CD4-positive, alpha-beta T cell (primary cell): ENCODE data around the gene SNAP47. TPM values are rescaled to one million over a fixed set of nuclear protein-coding genes. Genes with fewer than 3 reads are reported as not detected.

Source experiments
- ATAC-seq: fragments of 200-7000 bp; cut with Tn5 transposase; one replicate; pipeline ENCODE4 v1.10.0; 2022; ENCODE audit warnings: mild to moderate bottlenecking; ENCODE audit not compliant: poor library complexity
- CTCF ChIA-PET: fragments of 350-600 bp; sonication (Branson Sonifier 250); formaldehyde crosslinking; loops from one replicate; lab custom pipeline; 2021; ENCODE audit warnings: antibody characterized with exemption, inconsistent platforms; lab: Charles Lee
- POLR2A ChIA-PET: fragments of 350-600 bp; sonication (Branson Sonifier 250); formaldehyde crosslinking; loops from one replicate; lab custom pipeline; 2021; ENCODE audit warnings: antibody characterized with exemption, inconsistent platforms; lab: Charles Lee
- DNase-seq, 14 experiments: peaks; one replicate each; pipeline ENCODE4 v3.0.0-alpha.2; 2013 to 2020; ENCODE audit warnings: mixed read lengths in 2 of 14
- H3K27ac ChIP-seq, 2 donors: one replicate each; pipeline versions ENCODE4 v1.5.1 to v1.7.0; 2013; ENCODE audit warnings: low read length in 2 of 2, low read depth in 1 of 2, mild to moderate bottlenecking in 1 of 2
- H3K27me3 ChIP-seq, 2 experiments: 1 replicate in 1 of 2; 2 replicates in 1 of 2; pipeline versions ENCODE4 v1.6.1 to v1.7.0; 2013; ENCODE audit warnings: low read length in 2 of 2, control low read depth in 1 of 2, mild to moderate bottlenecking in 1 of 2, moderate library complexity in 1 of 2; ENCODE audit not compliant: insufficient read depth in 2 of 2, control insufficient read depth in 1 of 2
- H3K36me3 ChIP-seq: one replicate; pipeline ENCODE4 v1.6.1; 2013; ENCODE audit warnings: low read length, control low read depth; ENCODE audit not compliant: insufficient read depth
- H3K4me1 ChIP-seq: one replicate; pipeline ENCODE4 v1.6.1; 2013; ENCODE audit warnings: low read length, control low read depth; ENCODE audit not compliant: insufficient read depth
- H3K4me3 ChIP-seq: one replicate; pipeline ENCODE4 v1.5.1; 2013; ENCODE audit warnings: mild to moderate bottlenecking, low read length, moderate library complexity
- H3K9me3 ChIP-seq, 2 experiments: 1 replicate in 1 of 2; 2 replicates in 1 of 2; pipeline versions ENCODE4 v1.6.1 to v1.7.0; 2013; ENCODE audit warnings: low read length in 2 of 2, mild to moderate bottlenecking in 2 of 2, control low read depth in 1 of 2, moderate library complexity in 1 of 2; ENCODE audit not compliant: control insufficient read depth in 1 of 2, insufficient read depth in 1 of 2
- H3K27ac Mint-ChIP-seq: one replicate; pipeline ENCODE4 v1.8.0; 2020; ENCODE audit warnings: mixed read lengths
- H3K27me3 Mint-ChIP-seq: one replicate; pipeline ENCODE4 v1.8.0; 2021; ENCODE audit warnings: mixed read lengths
- H3K36me3 Mint-ChIP-seq: one replicate; pipeline ENCODE4 v1.8.0; 2021; ENCODE audit warnings: low read depth, mixed read lengths
- H3K4me1 Mint-ChIP-seq: one replicate; pipeline ENCODE4 v1.8.0; 2021; ENCODE audit warnings: low read depth, mixed read lengths
- H3K4me3 Mint-ChIP-seq: one replicate; pipeline ENCODE4 v1.8.0; 2020; ENCODE audit warnings: mild to moderate bottlenecking, mixed read lengths
- H3K9me3 Mint-ChIP-seq: one replicate; pipeline ENCODE4 v1.8.0; 2020; ENCODE audit warnings: mixed read lengths
- CTCF ChIP-seq: fragments of 200-600 bp; IDR thresholded peaks from one replicate; pipeline ENCODE4 v1.8.0; 2022; ENCODE audit warnings: antibody characterized with exemption, mild to moderate bottlenecking
- intact Hi-C, 2 experiments: fragments of 100-400 bp; cut with DNase I in 1 of 2; cut with micrococcal nuclease in 1 of 2; formaldehyde crosslinking; loops; one replicate each; pipeline versions ENCODE4 v1.15.1 to v1.9.0; 2023 to 2025; cut with DNase I, micrococcal nuclease
- total RNA-seq, 174 experiments: library from RNA in 2 of 174; stranded (reverse) in 2 of 174; gene quantifications; one replicate each; pipeline ENCODE4 v1.2.3 and lab custom pipeline; 2021 to 2026

Gene SNAP47
- total RNA-seq, 2 experiments from 2014 or later = 12.8 to 14.0 TPM

- H3K4me1 ChIP-seq = no peaks in the 10 kb centered on the region
- no peak for ATAC-seq
- Mint-ChIP-seq H3K27me3 (no peaks in the 10 kb centered on the region), H3K36me3 (no peaks in the 10 kb centered on the region), H3K4me1 (peaks cover 14% of the 10 kb centered on the region), H3K9me3 (no peaks in the 10 kb centered on the region), H3K27ac (no peak overlapping the region), H3K4me3 (no peak overlapping the region)
- ChIA-PET CTCF (no interaction called here), POLR2A (no interaction called here)
- DNase-seq = peak in 1 of 14 experiments; percentile 8
- no peaks in the 10 kb centered on the region for H3K27me3 ChIP-seq
- no peak for TF ChIP-seq CTCF
- H3K27ac ChIP-seq = no peak overlapping the region
- H3K36me3 ChIP-seq = no peaks in the 10 kb centered on the region
- intact Hi-C loops = no loop called here
- H3K9me3 ChIP-seq = no peaks in the 10 kb centered on the region
- no peak overlapping the region for H3K4me3 ChIP-seq
Observed at GRCh38 chr1:227795732-227796131, 60.5 kb downstream of the SNAP47 start.

GRCh38 chr1:227796359-227796915 is 61.2 kb downstream of the SNAP47 start:
- H3K27ac ChIP-seq = no peak overlapping the region
- H3K9me3 ChIP-seq = no peaks in the 10 kb centered on the region
- no peaks in the 10 kb centered on the region for H3K9me3 Mint-ChIP-seq
- DNase-seq (no peak), ATAC-seq (no peak)
- no peak overlapping the region for H3K4me3 ChIP-seq
- H3K27ac Mint-ChIP-seq = no peak overlapping the region
- no peaks in the 10 kb centered on the region for H3K36me3 ChIP-seq
- no peaks in the 10 kb centered on the region for H3K27me3 ChIP-seq
- no peaks in the 10 kb centered on the region for H3K27me3 Mint-ChIP-seq
- CTCF ChIA-PET = no interaction called here
- no peaks in the 10 kb centered on the region for H3K4me1 ChIP-seq
- H3K4me3 Mint-ChIP-seq = no peak overlapping the region
- no peaks in the 10 kb centered on the region for H3K36me3 Mint-ChIP-seq
- no peak for TF ChIP-seq CTCF
- peaks cover 7% of the 10 kb centered on the region for H3K4me1 Mint-ChIP-seq
- intact Hi-C loops = no loop called here
- POLR2A ChIA-PET = no interaction called here

GRCh38 chr1:227797144-227797543 is 61.9 kb downstream of the SNAP47 start:
- Mint-ChIP-seq H3K36me3 (no peaks in the 10 kb centered on the region), H3K27me3 (no peaks in the 10 kb centered on the region), H3K4me3 (no peak overlapping the region), H3K27ac (no peak overlapping the region), H3K9me3 (no peaks in the 10 kb centered on the region), H3K4me1 (peaks cover under 1% of the 10 kb centered on the region)
- ATAC-seq (no peak), DNase-seq (no peak)
- Histone ChIP-seq H3K4me1 (no peaks in the 10 kb centered on the region), H3K27me3 (no peaks in the 10 kb centered on the region), H3K4me3 (no peak overlapping the region), H3K27ac (no peak overlapping the region), H3K9me3 (no peaks in the 10 kb centered on the region), H3K36me3 (no peaks in the 10 kb centered on the region)
- intact Hi-C loops = no loop called here
- POLR2A ChIA-PET = no interaction called here
- TF ChIP-seq CTCF = no peak
- CTCF ChIA-PET = no interaction called here
